OCI-LY7 (cell line): ENCODE results near the gene PDS5A.

Source experiments
- CTCF ChIP-seq: fragments of 200-600 bp; sonication (generic); conservative IDR thresholded peaks from 2 replicates; pipeline ENCODE4 v1.5.1; 2014; ENCODE audit warnings: mild to moderate bottlenecking, antibody characterized with exemption, low read length, moderate library complexity, mixed read lengths
- EZH2phosphoT487 ChIP-seq: fragments of 200-600 bp; sonication (generic); IDR thresholded peaks from 2 replicates; pipeline ENCODE4 v1.6.1; 2018; ENCODE audit warnings: low read depth, borderline replicate concordance, mild to moderate bottlenecking, mixed run types, antibody characterized with exemption, low read length, moderate library complexity, mixed read lengths

GRCh38 chr4:40000711-40001110 lies 23.0 kb upstream of the PDS5A start:
- TF ChIP-seq CTCF (no peak), EZH2phosphoT487 (no peak)
